HEK293T (cell line): ENCODE results near the gene ANXA8L1.
"Not testable (repeated sequence)": the region's sequence is repeated elsewhere in the genome, so short reads cannot be mapped to it uniquely, and the experiment has no call there.

Experiments
- ARNT ChIP-seq: fragments of 450-650 bp; IDR thresholded peaks from 2 replicates; pipeline ENCODE4 v1.6.1; 2017; ENCODE audit warnings: mild to moderate bottlenecking
- BHLHE40 ChIP-seq: fragments of 450-650 bp; IDR thresholded peaks from 2 replicates; pipeline ENCODE4 v1.6.1; 2016; ENCODE audit warnings: mild to moderate bottlenecking, moderate library complexity, borderline replicate concordance
- ELF4 ChIP-seq: fragments of 450-650 bp; IDR thresholded peaks from 2 replicates; pipeline ENCODE4 v1.6.1; 2017; ENCODE audit warnings: antibody characterized with exemption
- FOXK2 ChIP-seq: fragments of 450-650 bp; IDR thresholded peaks from 2 replicates; pipeline ENCODE4 v1.6.1; 2016; ENCODE audit warnings: mild to moderate bottlenecking
- FOXM1 ChIP-seq: fragments of 450-650 bp; IDR thresholded peaks from 2 replicates; pipeline ENCODE4 v1.6.1; 2017; ENCODE audit warnings: mild to moderate bottlenecking, borderline replicate concordance
- HDGF ChIP-seq: fragments of 450-650 bp; IDR thresholded peaks from 2 replicates; pipeline ENCODE4 v1.6.1; 2017; ENCODE audit warnings: antibody characterized with exemption, borderline replicate concordance
- L3MBTL2 ChIP-seq: fragments of 450-650 bp; conservative IDR thresholded peaks from 2 replicates; pipeline ENCODE4 v1.6.1; 2016; ENCODE audit warnings: mild to moderate bottlenecking
- LEF1 ChIP-seq: fragments of 450-650 bp; IDR thresholded peaks from 2 replicates; pipeline ENCODE4 v1.6.1; 2017; ENCODE audit warnings: mild to moderate bottlenecking, borderline replicate concordance
- NFRKB ChIP-seq: fragments of 450-650 bp; IDR thresholded peaks from 2 replicates; pipeline ENCODE4 v1.6.1; 2016; ENCODE audit warnings: mild to moderate bottlenecking, moderate library complexity
- SP1 ChIP-seq: fragments of 450-650 bp; IDR thresholded peaks from 2 replicates; pipeline ENCODE4 v1.6.1; 2017
- SUZ12 ChIP-seq: fragments of 450-650 bp; IDR thresholded peaks from 2 replicates; pipeline ENCODE4 v1.6.1; 2016; ENCODE audit warnings: mild to moderate bottlenecking
- TARDBP ChIP-seq: fragments of 450-650 bp; IDR thresholded peaks from 2 replicates; pipeline ENCODE4 v1.6.1; 2016
- ZNF384 ChIP-seq: fragments of 450-650 bp; IDR thresholded peaks from 2 replicates; pipeline ENCODE4 v1.6.1; 2016

- TF ChIP-seq HDGF, NFRKB, BHLHE40, SUZ12, SP1, TARDBP, FOXK2, LEF1, ZNF384, ARNT, ELF4, L3MBTL2, FOXM1: not testable (repeated sequence)
Measured at GRCh38 chr10:46412665-46413064, 37.1 kb downstream of the ANXA8L1 start.
